HepG2 (cell line): Measurements from ENCODE around the gene OVOL2. TPM values are rescaled to one million over a fixed set of nuclear protein-coding genes. Genes with fewer than 3 reads are reported as not detected.

Source experiments
- CERS6 ChIP-seq: sonication (generic); formaldehyde crosslinking; IDR thresholded peaks from 2 replicates; pipeline ENCODE4 v1.5.0; 2020; ENCODE audit warnings: missing genetic modification reagents
- HDAC1 ChIP-seq: sonication (generic); formaldehyde crosslinking; IDR thresholded peaks from 2 replicates; pipeline ENCODE4 v1.5.1; 2020; ENCODE audit warnings: mild to moderate bottlenecking, missing genetic modification reagents
- LCORL ChIP-seq, 2 experiments: fragments of 450-650 bp in 1 of 2; sonication (generic) in 1 of 2; formaldehyde crosslinking in 1 of 2; IDR thresholded peaks; 2 replicates each; pipeline versions ENCODE4 v1.5.0 to v1.6.1; 2017 to 2020; ENCODE audit warnings: antibody characterized with exemption in 1 of 2, missing genetic modification reagents in 1 of 2
- PHB2 ChIP-seq: fragments of 450-650 bp; IDR thresholded peaks from 2 replicates; pipeline ENCODE4 v1.6.1; 2018; ENCODE audit not compliant: partially characterized antibody
- PRPF4 ChIP-seq: fragments of 200-400 bp; formaldehyde crosslinking; IDR thresholded peaks from 2 replicates; pipeline ENCODE4 v1.6.1; 2016; ENCODE audit warnings: low read length, low read depth; ENCODE audit not compliant: poor library complexity, severe bottlenecking
- SALL1 ChIP-seq: sonication (generic); formaldehyde crosslinking; IDR thresholded peaks from 2 replicates; pipeline ENCODE4 v1.8.0; 2022; ENCODE audit warnings: mild to moderate bottlenecking, missing genetic modification reagents
- SIX4 ChIP-seq: sonication (generic); formaldehyde crosslinking; IDR thresholded peaks from 2 replicates; pipeline ENCODE4 v1.4.0; 2020; ENCODE audit warnings: missing genetic modification reagents
- SMAD1 ChIP-seq: sonication (generic); formaldehyde crosslinking; IDR thresholded peaks from 2 replicates; pipeline ENCODE4 v1.4.0; 2020; ENCODE audit warnings: missing genetic modification reagents, low read depth, mild to moderate bottlenecking, borderline replicate concordance
- WIZ ChIP-seq: sonication (generic); formaldehyde crosslinking; IDR thresholded peaks from 2 replicates; pipeline ENCODE4 v1.5.1; 2020; ENCODE audit warnings: mild to moderate bottlenecking, missing genetic modification reagents
- ZBTB2 ChIP-seq: sonication (generic); formaldehyde crosslinking; IDR thresholded peaks from 2 replicates; pipeline ENCODE4 v1.8.0; 2022; ENCODE audit warnings: low read depth, missing genetic modification reagents
- ZBTB20 ChIP-seq: sonication (generic); formaldehyde crosslinking; IDR thresholded peaks from 2 replicates; pipeline ENCODE4 v1.8.1; 2023; ENCODE audit warnings: missing genetic modification reagents, low read depth, mild to moderate bottlenecking, borderline replicate concordance
- ZBTB49 ChIP-seq: sonication (generic); formaldehyde crosslinking; IDR thresholded peaks from 2 replicates; pipeline ENCODE4 v1.4.0; 2020; ENCODE audit warnings: missing genetic modification reagents, borderline replicate concordance
- ZFAT ChIP-seq: sonication (generic); formaldehyde crosslinking; conservative IDR thresholded peaks from 2 replicates; pipeline ENCODE4 v1.8.1; 2023; ENCODE audit warnings: missing genetic modification reagents, inconsistent platforms
- ZNF138 ChIP-seq: sonication (generic); formaldehyde crosslinking; IDR thresholded peaks from 2 replicates; pipeline ENCODE4 v1.5.0; 2020; ENCODE audit warnings: mild to moderate bottlenecking, low read depth, missing genetic modification reagents
- ZNF232 ChIP-seq: sonication (generic); formaldehyde crosslinking; IDR thresholded peaks from 2 replicates; pipeline ENCODE4 v1.4.0; 2020; ENCODE audit warnings: missing genetic modification reagents, borderline replicate concordance
- ZNF337 ChIP-seq: sonication (generic); formaldehyde crosslinking; IDR thresholded peaks from 2 replicates; pipeline ENCODE4 v1.5.1; 2020; ENCODE audit warnings: missing genetic modification reagents, low read depth, mild to moderate bottlenecking, borderline replicate concordance
- ZNF746 ChIP-seq: sonication (generic); formaldehyde crosslinking; IDR thresholded peaks from 2 replicates; pipeline ENCODE4 v1.8.0; 2022; ENCODE audit warnings: mild to moderate bottlenecking, missing genetic modification reagents
- polyA plus RNA-seq, 8 experiments: library from polyadenylated mRNA; depleted of rRNA in 3 of 8; stranded (reverse) in 7 of 8; unstranded in 1 of 8; fragments of >200 nt; fragmentation: Illumina TruSeq in 4 of 8; extraction: Trizol in 4 of 8; gene quantifications; 2 replicates each; pipeline versions ENCODE4 v1.2.1 to v1.2.3, GENCODE V29; 2011 to 2016; ENCODE audit warnings: low read depth in 4 of 8, missing spikeins in 1 of 8, mixed read lengths in 1 of 8; ENCODE audit not compliant: insufficient read depth in 1 of 8
- total RNA-seq, 5 experiments: library from RNA; depleted of rRNA; stranded (reverse); fragments of >200 nt; fragmentation: Illumina TruSeq; extraction: Trizol; gene quantifications; 2 replicates each; pipeline ENCODE4 v1.2.3, GENCODE V29; 2016; ENCODE audit warnings: low read depth in 1 of 5
- TF ChIP-seq, protein P1 (sequence below): IDR thresholded peaks from 2 replicates; pipeline ENCODE4 v1.6.1; 2016; ENCODE audit warnings: mild to moderate bottlenecking, missing biosample characterization, missing genetic modification reagents

OVOL2 gene
- total and polyA plus RNA-seq, 2 of the 13 experiments (the other 11 are each of a cell fraction or from before 2014, with no cell fraction given), result 0.20 to 0.31 TPM

GRCh38 chr20:17995967-17996819 is 61.5 kb downstream of the OVOL2 start (continued):
- TF ChIP-seq HDAC1 (CRISPR knock-in tag), result peak; percentile 25; the same call in 1 of the 2 replicates
- no peak for TF ChIP-seq PHB2
- no peak for TF ChIP-seq ZNF746 (CRISPR knock-in tag)
- TF ChIP-seq ZFAT (CRISPR knock-in tag), result no peak
- no peak for TF ChIP-seq ZNF232 (CRISPR knock-in tag)
- no peak for TF ChIP-seq SMAD1 (CRISPR knock-in tag)
- no peak for TF ChIP-seq ZNF138 (CRISPR knock-in tag)
- no peak for TF ChIP-seq ZBTB20 (CRISPR knock-in tag)
- TF ChIP-seq WIZ (CRISPR knock-in tag), result no peak
- no peak for TF ChIP-seq LCORL (IDR thresholded peaks at IDR 0.05)
- peak; percentile 45; the same call in 1 of the 2 replicates for TF ChIP-seq LCORL (CRISPR knock-in tag; IDR thresholded peaks at IDR 0.05)
- TF ChIP-seq SALL1 (CRISPR knock-in tag), result peak; percentile 10; the same call in 1 of the 2 replicates
- TF ChIP-seq CERS6 (CRISPR knock-in tag), result no peak
- TF ChIP-seq, protein P1, sequence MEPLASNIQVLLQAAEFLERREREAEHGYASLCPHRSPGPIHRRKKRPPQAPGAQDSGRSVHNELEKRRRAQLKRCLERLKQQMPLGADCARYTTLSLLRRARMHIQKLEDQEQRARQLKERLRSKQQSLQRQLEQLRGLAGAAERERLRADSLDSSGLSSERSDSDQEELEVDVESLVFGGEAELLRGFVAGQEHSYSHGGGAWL, result no peak
- TF ChIP-seq ZBTB49 (CRISPR knock-in tag), result no peak
- no peak for TF ChIP-seq ZBTB2 (CRISPR knock-in tag)
- TF ChIP-seq ZNF337 (CRISPR knock-in tag), result 0 out of 2 replicates have a peak, but pooled peaks have one; percentile 74
- TF ChIP-seq PRPF4, result no peak
- no peak for TF ChIP-seq SIX4 (CRISPR knock-in tag)
